ENCODE data around the gene FLT3LG.

- TF ChIP-seq CTCF (IDR thresholded peaks at IDR 0.05), result peak; percentile 63 to 98 (median 87)
- TF ChIP-seq POLR2A (IDR thresholded peaks at IDR 0.05), result peak in 2 of 3 donors; percentile 0 to 17
Measured at GRCh38 chr19:49443366-49444099, 30.5 kb upstream of the FLT3LG start.
